ENCODE data around the gene VAV2.
A peak's percentile ranks its signal among the peaks of the same experiment; 100 is the strongest.

Gene VAV2

DNA sequence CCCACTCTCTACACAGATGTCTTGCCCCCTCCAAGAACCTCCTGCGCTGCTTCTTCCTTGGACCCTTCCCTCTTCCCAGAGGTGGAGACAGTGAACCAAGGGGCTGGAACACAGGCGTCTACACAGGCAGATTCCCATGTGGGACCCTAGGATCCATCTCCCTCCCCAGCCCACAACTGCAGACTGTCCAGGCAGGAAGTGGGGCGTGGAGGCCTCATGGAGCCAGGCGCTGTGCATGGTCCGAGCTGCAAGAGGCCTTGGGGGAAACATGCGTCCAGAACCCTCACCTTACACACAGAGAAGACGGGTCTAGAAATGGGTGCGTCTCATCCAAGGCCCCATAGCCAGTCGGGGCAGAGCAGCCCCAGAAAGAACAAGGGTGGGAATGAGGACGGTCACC is 117.5 kb downstream of the VAV2 start:
- Histone ChIP-seq H3K9me3 (ENCODE audit: severe bottlenecking) (no peaks in the 10 kb centered on the region), H3K4me1 (ENCODE audit: insufficient read depth, poor library complexity, severe bottlenecking) (peaks cover 41% of the 10 kb centered on the region), H3K36me3 (ENCODE audit: low read depth) (no peaks in the 10 kb centered on the region), H3K4me3 (ENCODE audit: severe bottlenecking) (no peak overlapping the region), H3K27me3 (ENCODE audit: insufficient read depth, poor library complexity, severe bottlenecking) (no peaks in the 10 kb centered on the region), H3K27ac (ENCODE audit: poor library complexity, severe bottlenecking) (peak overlapping the region; percentile 100)
- TF ChIP-seq, protein P1, sequence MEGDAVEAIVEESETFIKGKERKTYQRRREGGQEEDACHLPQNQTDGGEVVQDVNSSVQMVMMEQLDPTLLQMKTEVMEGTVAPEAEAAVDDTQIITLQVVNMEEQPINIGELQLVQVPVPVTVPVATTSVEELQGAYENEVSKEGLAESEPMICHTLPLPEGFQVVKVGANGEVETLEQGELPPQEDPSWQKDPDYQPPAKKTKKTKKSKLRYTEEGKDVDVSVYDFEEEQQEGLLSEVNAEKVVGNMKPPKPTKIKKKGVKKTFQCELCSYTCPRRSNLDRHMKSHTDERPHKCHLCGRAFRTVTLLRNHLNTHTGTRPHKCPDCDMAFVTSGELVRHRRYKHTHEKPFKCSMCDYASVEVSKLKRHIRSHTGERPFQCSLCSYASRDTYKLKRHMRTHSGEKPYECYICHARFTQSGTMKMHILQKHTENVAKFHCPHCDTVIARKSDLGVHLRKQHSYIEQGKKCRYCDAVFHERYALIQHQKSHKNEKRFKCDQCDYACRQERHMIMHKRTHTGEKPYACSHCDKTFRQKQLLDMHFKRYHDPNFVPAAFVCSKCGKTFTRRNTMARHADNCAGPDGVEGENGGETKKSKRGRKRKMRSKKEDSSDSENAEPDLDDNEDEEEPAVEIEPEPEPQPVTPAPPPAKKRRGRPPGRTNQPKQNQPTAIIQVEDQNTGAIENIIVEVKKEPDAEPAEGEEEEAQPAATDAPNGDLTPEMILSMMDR (IDR thresholded peaks at IDR 0.05; ENCODE audit: poor library complexity, severe bottlenecking), result no peak
- ATAC-seq (ENCODE audit: low read depth), result peak; percentile 26
- no peak for DNase-seq (ENCODE audit: low spot score)

DNA sequence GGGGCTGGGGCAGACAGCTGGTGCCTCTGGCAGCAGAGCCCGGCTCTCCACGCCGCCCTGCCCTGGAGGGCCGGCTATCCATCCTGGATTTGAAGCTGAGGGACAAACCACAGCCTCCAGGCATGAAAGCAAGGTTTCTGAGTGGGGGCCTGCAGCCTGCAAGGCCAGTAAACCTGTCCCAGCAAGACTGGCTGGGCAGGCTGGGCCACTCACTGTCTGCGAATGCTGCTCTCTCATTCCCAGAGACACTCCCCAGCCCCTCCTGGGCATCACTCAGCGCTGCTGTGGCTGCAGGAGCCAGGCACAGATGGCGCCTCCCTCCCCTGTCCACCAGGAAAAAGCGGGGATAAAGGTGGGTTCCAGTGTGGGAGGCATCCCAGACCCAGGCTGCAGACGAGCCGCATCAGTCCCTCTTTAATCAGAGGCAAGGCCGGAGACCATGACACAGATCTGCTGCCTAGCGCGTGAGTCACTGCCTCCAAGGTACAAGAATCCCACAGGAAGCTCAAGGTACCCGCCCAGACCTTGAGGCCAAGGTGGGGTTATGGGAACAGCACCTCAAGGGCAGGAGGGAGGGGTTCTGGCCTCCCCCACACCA is 118.0 kb downstream of the VAV2 start:
- TF ChIP-seq, protein P1 (IDR thresholded peaks at IDR 0.05; ENCODE audit: poor library complexity, severe bottlenecking), result peak; percentile 21
- Histone ChIP-seq H3K27ac (ENCODE audit: poor library complexity, severe bottlenecking) (peak overlapping the region; percentile 100), H3K4me1 (ENCODE audit: insufficient read depth, poor library complexity, severe bottlenecking) (peaks cover 41% of the 10 kb centered on the region), H3K4me3 (ENCODE audit: severe bottlenecking) (no peak overlapping the region), H3K36me3 (ENCODE audit: low read depth) (no peaks in the 10 kb centered on the region), H3K9me3 (ENCODE audit: severe bottlenecking) (no peaks in the 10 kb centered on the region), H3K27me3 (ENCODE audit: insufficient read depth, poor library complexity, severe bottlenecking) (no peaks in the 10 kb centered on the region)
- peak; percentile 99 for DNase-seq (ENCODE audit: low spot score)
- peak; percentile 85 for ATAC-seq (ENCODE audit: low read depth)

DNA sequence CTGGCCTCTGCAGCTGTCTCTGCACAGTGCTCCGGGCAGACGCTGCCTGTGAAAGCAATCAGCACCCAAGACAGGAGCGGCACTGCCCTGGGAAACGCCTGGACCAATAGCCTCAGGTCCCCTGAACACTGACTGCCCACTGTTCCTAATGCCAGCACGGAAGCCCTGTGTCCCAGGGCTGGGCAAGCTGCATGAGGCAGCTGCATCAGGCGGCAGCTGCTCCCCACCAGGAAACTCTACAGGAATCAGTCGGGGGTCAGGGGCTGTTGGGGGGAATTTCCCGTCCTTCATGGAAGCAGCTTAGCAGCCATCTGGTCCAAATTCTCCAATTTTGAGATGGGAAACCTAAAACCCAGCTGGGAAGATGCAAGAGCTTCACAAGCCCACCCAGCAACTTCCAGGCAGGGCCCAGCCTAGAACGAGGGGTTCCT is 118.6 kb downstream of the VAV2 start:
- Histone ChIP-seq H3K27me3 (ENCODE audit: insufficient read depth, poor library complexity, severe bottlenecking) (no peaks in the 10 kb centered on the region), H3K9me3 (ENCODE audit: severe bottlenecking) (no peaks in the 10 kb centered on the region), H3K27ac (ENCODE audit: poor library complexity, severe bottlenecking) (peak overlapping the region; percentile 100), H3K36me3 (ENCODE audit: low read depth) (no peaks in the 10 kb centered on the region), H3K4me1 (ENCODE audit: insufficient read depth, poor library complexity, severe bottlenecking) (peaks cover 41% of the 10 kb centered on the region), H3K4me3 (ENCODE audit: severe bottlenecking) (no peak overlapping the region)
- ATAC-seq (ENCODE audit: low read depth) (no peak), DNase-seq (ENCODE audit: low spot score) (no peak)
- TF ChIP-seq, protein P1 (IDR thresholded peaks at IDR 0.05; ENCODE audit: poor library complexity, severe bottlenecking), result no peak

DNA sequence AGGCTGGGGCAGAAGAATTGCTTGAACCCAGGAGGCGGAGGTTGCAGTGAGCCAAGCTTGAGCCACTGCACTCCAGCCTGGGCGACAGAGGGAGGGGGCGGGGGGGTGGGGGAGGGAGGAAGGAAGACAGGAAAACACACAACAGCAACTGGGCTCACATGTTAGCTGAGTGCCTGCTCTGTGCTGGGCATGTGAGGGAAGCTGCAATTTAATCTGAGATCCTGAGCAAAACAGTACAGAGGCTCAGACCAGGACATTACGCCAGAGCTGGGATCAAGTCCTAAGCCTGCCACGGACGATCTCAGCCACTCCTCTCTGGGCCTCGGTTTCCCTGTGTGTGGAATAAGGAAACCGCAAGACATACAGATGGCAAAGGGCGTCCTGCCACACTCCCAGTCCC is 119.1 kb downstream of the VAV2 start:
- DNase-seq (ENCODE audit: low spot score) (no peak), ATAC-seq (ENCODE audit: low read depth) (no peak)
- H3K36me3 ChIP-seq (ENCODE audit: low read depth), result no peaks in the 10 kb centered on the region
- TF ChIP-seq, protein P1 (IDR thresholded peaks at IDR 0.05; ENCODE audit: poor library complexity, severe bottlenecking), result no peak
- H3K4me1 ChIP-seq (ENCODE audit: insufficient read depth, poor library complexity, severe bottlenecking), result peaks cover 41% of the 10 kb centered on the region
- H3K4me3 ChIP-seq (ENCODE audit: severe bottlenecking), result no peak overlapping the region
- peak overlapping the region; percentile 100 for H3K27ac ChIP-seq (ENCODE audit: poor library complexity, severe bottlenecking)
- H3K27me3 ChIP-seq (ENCODE audit: insufficient read depth, poor library complexity, severe bottlenecking), result no peaks in the 10 kb centered on the region
- no peaks in the 10 kb centered on the region for H3K9me3 ChIP-seq (ENCODE audit: severe bottlenecking)
